Neural cell (in vitro differentiated cells): ENCODE measurements around the gene PMEPA1. TPM values are rescaled to one million over a fixed set of nuclear protein-coding genes. Genes with fewer than 3 reads are reported as not detected.
"Not testable (repeated sequence)": the region's sequence is repeated elsewhere in the genome, so short reads cannot be mapped to it uniquely, and the experiment has no call there.

Experiments
- H2AFZ ChIP-seq: fragments of 200-600, 300-800 bp; sonication (generic), shearing (Covaris generic); 2 replicates; pipeline ENCODE4 v1.6.0; 2014; ENCODE audit warnings: low read depth, mild to moderate bottlenecking, antibody characterized with exemption, low read length, moderate library complexity
- H3F3A ChIP-seq: fragments of 200-600 bp; shearing (Covaris generic); 2 replicates; pipeline ENCODE4 v1.6.1; 2016; ENCODE audit warnings: mild to moderate bottlenecking, moderate library complexity, mixed read lengths, antibody characterized with exemption, low read length; ENCODE audit not compliant: insufficient read depth, poor library complexity, severe bottlenecking
- H3K27ac ChIP-seq: fragments of 200-600, 300-800 bp; sonication (generic), shearing (Covaris generic); 2 replicates; pipeline ENCODE4 v1.5.1; 2014; ENCODE audit warnings: mild to moderate bottlenecking, low read length, moderate library complexity
- H3K27me3 ChIP-seq: fragments of 300-800, 200-600 bp; sonication (generic), shearing (Covaris generic); 2 replicates; pipeline ENCODE4 v1.6.0; 2014; ENCODE audit warnings: mild to moderate bottlenecking, low read depth, low read length, moderate library complexity; ENCODE audit not compliant: insufficient read depth
- H3K36me3 ChIP-seq: fragments of 300-800, 200-600 bp; sonication (generic), shearing (Covaris generic); 2 replicates; pipeline ENCODE4 v1.5.1; 2014; ENCODE audit warnings: mild to moderate bottlenecking, antibody characterized with exemption, low read length, moderate library complexity; ENCODE audit not compliant: insufficient read depth
- H3K4me2 ChIP-seq: fragments of 300-800, 200-600 bp; sonication (generic), shearing (Covaris generic); 2 replicates; pipeline ENCODE4 v1.6.0; 2014; ENCODE audit warnings: mild to moderate bottlenecking, low read length
- H3K4me3 ChIP-seq: fragments of 300-800, 200-600 bp; sonication (generic), shearing (Covaris generic); 2 replicates; pipeline ENCODE4 v1.5.1; 2014; ENCODE audit warnings: mild to moderate bottlenecking, low read length, moderate library complexity
- H3K79me2 ChIP-seq: fragments of 200-600 bp; shearing (Covaris generic); replicated peaks from 2 replicates; pipeline ENCODE4 v1.6.0; 2014; ENCODE audit warnings: mild to moderate bottlenecking, low read length, moderate library complexity; ENCODE audit not compliant: insufficient read depth
- H3K9ac ChIP-seq: fragments of 300-800, 200-600 bp; sonication (generic), shearing (Covaris generic); 2 replicates; pipeline ENCODE4 v1.6.1; 2016; ENCODE audit warnings: mild to moderate bottlenecking, low read length, mixed read lengths
- H3K9me2 ChIP-seq: fragments of 200-600 bp; shearing (Covaris generic); 2 replicates; pipeline ENCODE4 v1.6.1; 2016; ENCODE audit warnings: mild to moderate bottlenecking, low read length, mixed read lengths; ENCODE audit not compliant: insufficient read depth
- H3K9me3 ChIP-seq: fragments of 200-600, 300-800 bp; sonication (generic), shearing (Covaris generic); 2 replicates; pipeline ENCODE4 v1.6.1; 2016; ENCODE audit warnings: mild to moderate bottlenecking, mixed run types, low read length, moderate library complexity, mixed read lengths
- H4K20me1 ChIP-seq: fragments of 200-600 bp; shearing (Covaris generic); 2 replicates; pipeline ENCODE4 v1.6.1; 2016; ENCODE audit warnings: mild to moderate bottlenecking, mixed run types; ENCODE audit not compliant: insufficient read depth
- EZH2 ChIP-seq: fragments of 200-600, 300-800 bp; shearing (Covaris generic), sonication (generic); IDR thresholded peaks from 2 replicates; pipeline ENCODE4 v1.6.1; 2014; ENCODE audit warnings: antibody characterized with exemption, low read length, borderline replicate concordance, mild to moderate bottlenecking; ENCODE audit not compliant: insufficient read depth, poor library complexity, severe bottlenecking
- POLR2AphosphoS5 ChIP-seq: IDR thresholded peaks from 2 replicates; pipeline ENCODE4 v1.6.1; 2012
- SMC3 ChIP-seq: fragments of 450-650 bp; conservative IDR thresholded peaks from 2 replicates; pipeline ENCODE4 v1.6.1; 2014; ENCODE audit warnings: antibody characterized with exemption, mild to moderate bottlenecking, moderate library complexity; ENCODE audit not compliant: poor library complexity
- TAF1 ChIP-seq: IDR thresholded peaks from 2 replicates; pipeline ENCODE4 v1.6.1; 2012; ENCODE audit warnings: low read depth
- polyA plus RNA-seq: library from polyadenylated mRNA; depleted of rRNA; stranded (reverse); fragments of >200 nt; gene quantifications from 2 replicates; pipeline ENCODE4 v1.2.3, GENCODE V29; 2014
- TF ChIP-seq, protein P1 (sequence below): IDR thresholded peaks from 2 replicates; pipeline ENCODE4 v1.6.1; 2012; ENCODE audit warnings: borderline replicate concordance
- TF ChIP-seq, protein P2 (sequence below): fragments of 450-650 bp; IDR thresholded peaks from 2 replicates; pipeline ENCODE4 v1.5.1; 2014; ENCODE audit warnings: antibody characterized with exemption, mild to moderate bottlenecking, moderate library complexity; ENCODE audit not compliant: poor library complexity, severe bottlenecking

Gene PMEPA1
- polyA plus RNA-seq, 1 donor from 2014 or later = 5.0 TPM

GRCh38 chr20:57629491-57629901 lies 80.3 kb downstream of the PMEPA1 start:
- H3K79me2 ChIP-seq, H3K4me3 ChIP-seq, H3K9ac ChIP-seq, H3K27me3 ChIP-seq, H3K27ac ChIP-seq, H3K9me2 ChIP-seq, H3K36me3 ChIP-seq, H3F3A ChIP-seq, H4K20me1 ChIP-seq, H3K9me3 ChIP-seq, H2AFZ ChIP-seq, H3K4me2 ChIP-seq: not testable (repeated sequence)

DNA sequence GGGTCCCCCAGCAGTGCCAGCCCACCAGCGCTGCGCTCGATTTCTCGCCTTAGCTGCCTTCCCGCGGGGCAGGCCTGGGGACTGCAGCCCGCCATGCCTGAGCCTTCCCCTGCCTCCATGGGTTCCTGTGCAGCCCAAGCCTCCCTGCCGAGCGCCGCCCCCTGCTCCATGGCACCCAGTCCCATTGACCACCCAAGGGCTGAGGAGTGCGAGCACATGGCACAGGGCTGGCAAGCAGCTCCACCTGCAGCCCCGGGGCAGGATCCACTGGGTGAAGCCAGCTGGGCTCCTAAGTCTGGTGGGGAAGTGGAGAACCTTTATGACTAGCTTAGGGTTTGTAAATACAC lies 80.9 kb downstream of the PMEPA1 start:
- H3K9me3 ChIP-seq, H3K27ac ChIP-seq, H3K9me2 ChIP-seq, H3K79me2 ChIP-seq, H3K4me3 ChIP-seq, H3K36me3 ChIP-seq, H3F3A ChIP-seq, H3K27me3 ChIP-seq, H4K20me1 ChIP-seq, H2AFZ ChIP-seq, H3K9ac ChIP-seq, H3K4me2 ChIP-seq: not testable (repeated sequence)

- H3F3A ChIP-seq = no peaks in the 10 kb centered on the region
- no peaks in the 10 kb centered on the region for H3K9me2 ChIP-seq
- TF ChIP-seq, protein P1, sequence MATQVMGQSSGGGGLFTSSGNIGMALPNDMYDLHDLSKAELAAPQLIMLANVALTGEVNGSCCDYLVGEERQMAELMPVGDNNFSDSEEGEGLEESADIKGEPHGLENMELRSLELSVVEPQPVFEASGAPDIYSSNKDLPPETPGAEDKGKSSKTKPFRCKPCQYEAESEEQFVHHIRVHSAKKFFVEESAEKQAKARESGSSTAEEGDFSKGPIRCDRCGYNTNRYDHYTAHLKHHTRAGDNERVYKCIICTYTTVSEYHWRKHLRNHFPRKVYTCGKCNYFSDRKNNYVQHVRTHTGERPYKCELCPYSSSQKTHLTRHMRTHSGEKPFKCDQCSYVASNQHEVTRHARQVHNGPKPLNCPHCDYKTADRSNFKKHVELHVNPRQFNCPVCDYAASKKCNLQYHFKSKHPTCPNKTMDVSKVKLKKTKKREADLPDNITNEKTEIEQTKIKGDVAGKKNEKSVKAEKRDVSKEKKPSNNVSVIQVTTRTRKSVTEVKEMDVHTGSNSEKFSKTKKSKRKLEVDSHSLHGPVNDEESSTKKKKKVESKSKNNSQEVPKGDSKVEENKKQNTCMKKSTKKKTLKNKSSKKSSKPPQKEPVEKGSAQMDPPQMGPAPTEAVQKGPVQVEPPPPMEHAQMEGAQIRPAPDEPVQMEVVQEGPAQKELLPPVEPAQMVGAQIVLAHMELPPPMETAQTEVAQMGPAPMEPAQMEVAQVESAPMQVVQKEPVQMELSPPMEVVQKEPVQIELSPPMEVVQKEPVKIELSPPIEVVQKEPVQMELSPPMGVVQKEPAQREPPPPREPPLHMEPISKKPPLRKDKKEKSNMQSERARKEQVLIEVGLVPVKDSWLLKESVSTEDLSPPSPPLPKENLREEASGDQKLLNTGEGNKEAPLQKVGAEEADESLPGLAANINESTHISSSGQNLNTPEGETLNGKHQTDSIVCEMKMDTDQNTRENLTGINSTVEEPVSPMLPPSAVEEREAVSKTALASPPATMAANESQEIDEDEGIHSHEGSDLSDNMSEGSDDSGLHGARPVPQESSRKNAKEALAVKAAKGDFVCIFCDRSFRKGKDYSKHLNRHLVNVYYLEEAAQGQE = no peak
- no peak for TF ChIP-seq TAF1
- no peak for TF ChIP-seq POLR2AphosphoS5
- TF ChIP-seq EZH2 = no peak
- TF ChIP-seq SMC3 = no peak
- TF ChIP-seq, protein P2, sequence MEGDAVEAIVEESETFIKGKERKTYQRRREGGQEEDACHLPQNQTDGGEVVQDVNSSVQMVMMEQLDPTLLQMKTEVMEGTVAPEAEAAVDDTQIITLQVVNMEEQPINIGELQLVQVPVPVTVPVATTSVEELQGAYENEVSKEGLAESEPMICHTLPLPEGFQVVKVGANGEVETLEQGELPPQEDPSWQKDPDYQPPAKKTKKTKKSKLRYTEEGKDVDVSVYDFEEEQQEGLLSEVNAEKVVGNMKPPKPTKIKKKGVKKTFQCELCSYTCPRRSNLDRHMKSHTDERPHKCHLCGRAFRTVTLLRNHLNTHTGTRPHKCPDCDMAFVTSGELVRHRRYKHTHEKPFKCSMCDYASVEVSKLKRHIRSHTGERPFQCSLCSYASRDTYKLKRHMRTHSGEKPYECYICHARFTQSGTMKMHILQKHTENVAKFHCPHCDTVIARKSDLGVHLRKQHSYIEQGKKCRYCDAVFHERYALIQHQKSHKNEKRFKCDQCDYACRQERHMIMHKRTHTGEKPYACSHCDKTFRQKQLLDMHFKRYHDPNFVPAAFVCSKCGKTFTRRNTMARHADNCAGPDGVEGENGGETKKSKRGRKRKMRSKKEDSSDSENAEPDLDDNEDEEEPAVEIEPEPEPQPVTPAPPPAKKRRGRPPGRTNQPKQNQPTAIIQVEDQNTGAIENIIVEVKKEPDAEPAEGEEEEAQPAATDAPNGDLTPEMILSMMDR = no peak
- H3K9ac ChIP-seq = no peak overlapping the region
- H3K27me3 ChIP-seq = no peaks in the 10 kb centered on the region
- no peak overlapping the region for H3K4me3 ChIP-seq
- H3K4me2 ChIP-seq = no peak overlapping the region
- no peaks in the 10 kb centered on the region for H3K9me3 ChIP-seq
- no peaks in the 10 kb centered on the region for H3K79me2 ChIP-seq
- H3K36me3 ChIP-seq = no peaks in the 10 kb centered on the region
- H3K27ac ChIP-seq = no peak overlapping the region
- H4K20me1 ChIP-seq = no peaks in the 10 kb centered on the region
- H2AFZ ChIP-seq = no peak overlapping the region
Measured at GRCh38 chr20:57628047-57628961, 81.5 kb downstream of the PMEPA1 start.
